Endodermal cell (in vitro differentiated cells): ENCODE results near the gene GALNS. TPM values are rescaled to one million over a fixed set of nuclear protein-coding genes. Genes with fewer than 3 reads are reported as not detected.

Source experiments
- DNase-seq: peaks from one replicate; pipeline ENCODE4 v3.0.0-alpha.2; 2017
- H3K27ac ChIP-seq: 2 replicates; pipeline ENCODE4 v1.5.1; 2013; ENCODE audit warnings: mild to moderate bottlenecking, low read depth, low read length, moderate library complexity
- H3K27me3 ChIP-seq: 2 replicates; pipeline ENCODE4 v1.6.1; 2013; ENCODE audit warnings: mild to moderate bottlenecking, low read length, moderate library complexity; ENCODE audit not compliant: insufficient read depth, control insufficient read depth, poor library complexity, severe bottlenecking
- H3K36me3 ChIP-seq: 2 replicates; pipeline ENCODE4 v1.7.0; 2013; ENCODE audit warnings: mild to moderate bottlenecking, low read length, moderate library complexity; ENCODE audit not compliant: control insufficient read depth, insufficient read depth
- H3K4me1 ChIP-seq: one replicate; pipeline ENCODE4 v1.7.0; 2013; ENCODE audit warnings: low read length; ENCODE audit not compliant: control insufficient read depth, insufficient read depth
- H3K4me3 ChIP-seq: 2 replicates; pipeline ENCODE4 v1.5.1; 2013; ENCODE audit warnings: mild to moderate bottlenecking, low read length, moderate library complexity
- H3K9ac ChIP-seq: 2 replicates; pipeline ENCODE4 v1.6.1; 2013; ENCODE audit warnings: mild to moderate bottlenecking, low read length, moderate library complexity; ENCODE audit not compliant: poor library complexity, severe bottlenecking; ENCODE audit errors: extremely low read depth
- H3K9me3 ChIP-seq: 2 replicates; pipeline ENCODE4 v1.6.1; 2013; ENCODE audit warnings: mild to moderate bottlenecking, low read length, moderate library complexity; ENCODE audit not compliant: control insufficient read depth
- H3K27ac Mint-ChIP-seq: 2 replicates; pipeline ENCODE4 v1.8.0; 2020; ENCODE audit warnings: mixed read lengths
- H3K27me3 Mint-ChIP-seq: 2 replicates; pipeline ENCODE4 v1.8.0; 2021; ENCODE audit warnings: mild to moderate bottlenecking, mixed read lengths; ENCODE audit not compliant: insufficient read depth
- H3K36me3 Mint-ChIP-seq: 2 replicates; pipeline ENCODE4 v1.8.0; 2020; ENCODE audit warnings: low read depth, mixed read lengths
- H3K4me1 Mint-ChIP-seq: 2 replicates; pipeline ENCODE4 v1.8.0; 2020; ENCODE audit warnings: mixed read lengths
- H3K4me3 Mint-ChIP-seq: 2 replicates; pipeline ENCODE4 v1.8.0; 2020; ENCODE audit warnings: mild to moderate bottlenecking, moderate library complexity, mixed read lengths
- H3K9me3 Mint-ChIP-seq: 2 replicates; pipeline ENCODE4 v1.8.0; 2020; ENCODE audit warnings: mild to moderate bottlenecking, mixed read lengths
- WGBS, 2 experiments: methylation state at CpG; one replicate each; pipeline versions ENCODE4 v1.1.5 to v1.1.7; 2013; ENCODE audit warnings: missing lambda C conversion rate in 2 of 2, mixed read lengths in 1 of 2; ENCODE audit not compliant: insufficient coverage in 1 of 2, insufficient read length in 1 of 2; 5-methylcytosine and 5-hydroxymethylcytosine counted together
- total RNA-seq, 2 donors: library from RNA; stranded (reverse); fragmentation: NEBNext Ultra II Directional in 1 of 2; extraction: Animal tissue kit (Norgen Biotek cat#: 25700) in 1 of 2; gene quantifications; 2 replicates in 1 of 2; 3 replicates in 1 of 2; pipeline ENCODE4 v1.2.1, GENCODE V29; 2021
- TF ChIP-seq, protein P1 (sequence below): fragments of 200-600 bp; sonication (generic); conservative IDR thresholded peaks from 2 replicates; pipeline ENCODE4 v1.5.0; 2021; ENCODE audit warnings: antibody characterized with exemption, mild to moderate bottlenecking

The GALNS gene
- total RNA-seq, 2 donors from 2014 or later: 32.2 to 39.6 TPM

DNA sequence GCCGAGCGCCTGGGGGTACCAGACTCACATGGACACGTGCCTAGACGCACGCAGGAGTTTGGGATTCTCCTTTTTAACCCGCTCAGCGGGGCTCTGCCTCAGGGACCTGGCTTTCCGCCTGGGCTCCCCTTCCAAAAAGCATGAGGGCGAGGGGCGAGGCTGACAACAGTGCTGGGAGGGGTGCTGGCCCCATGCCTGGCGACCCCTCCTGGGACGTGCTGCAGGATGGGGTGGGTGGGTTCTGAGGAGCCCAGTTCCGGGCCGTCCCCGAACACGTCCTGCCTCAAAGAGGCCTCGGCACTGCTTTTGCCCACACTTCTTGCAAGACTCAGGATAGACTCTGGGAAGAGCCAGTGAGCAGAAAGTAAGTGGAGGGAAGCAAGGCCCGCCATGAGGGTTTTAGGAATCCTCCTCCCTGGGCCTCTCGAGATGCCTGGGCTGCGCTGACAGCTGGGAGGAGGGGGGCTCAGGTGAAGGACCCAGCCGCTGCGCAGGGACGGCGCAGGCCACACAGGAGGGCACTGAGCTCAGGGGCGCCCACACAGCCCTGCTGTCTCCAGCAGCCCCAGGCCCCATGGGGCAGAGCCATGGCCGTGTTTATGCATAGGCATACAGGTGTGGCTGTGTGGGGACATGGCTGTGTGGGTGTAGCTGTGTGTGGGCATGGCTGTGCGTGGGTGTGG is 25.1 kb upstream of the GALNS start:
- Histone ChIP-seq H3K27ac (no peak overlapping the region), H3K9ac (no peak overlapping the region), H3K36me3 (no peaks in the 10 kb centered on the region), H3K4me3 (no peak overlapping the region), H3K27me3 (no peaks in the 10 kb centered on the region), H3K9me3 (no peaks in the 10 kb centered on the region), H3K4me1 (no peaks in the 10 kb centered on the region)
- 91 to 92% methylated on average over 20 to 27 of the region's 27 CpGs for WGBS, 2 experiments
- no peak for DNase-seq
- H3K4me1 Mint-ChIP-seq: no peaks in the 10 kb centered on the region
- no peaks in the 10 kb centered on the region for H3K27me3 Mint-ChIP-seq
- no peaks in the 10 kb centered on the region for H3K36me3 Mint-ChIP-seq
- no peak overlapping the region for H3K4me3 Mint-ChIP-seq
- TF ChIP-seq, protein P1, sequence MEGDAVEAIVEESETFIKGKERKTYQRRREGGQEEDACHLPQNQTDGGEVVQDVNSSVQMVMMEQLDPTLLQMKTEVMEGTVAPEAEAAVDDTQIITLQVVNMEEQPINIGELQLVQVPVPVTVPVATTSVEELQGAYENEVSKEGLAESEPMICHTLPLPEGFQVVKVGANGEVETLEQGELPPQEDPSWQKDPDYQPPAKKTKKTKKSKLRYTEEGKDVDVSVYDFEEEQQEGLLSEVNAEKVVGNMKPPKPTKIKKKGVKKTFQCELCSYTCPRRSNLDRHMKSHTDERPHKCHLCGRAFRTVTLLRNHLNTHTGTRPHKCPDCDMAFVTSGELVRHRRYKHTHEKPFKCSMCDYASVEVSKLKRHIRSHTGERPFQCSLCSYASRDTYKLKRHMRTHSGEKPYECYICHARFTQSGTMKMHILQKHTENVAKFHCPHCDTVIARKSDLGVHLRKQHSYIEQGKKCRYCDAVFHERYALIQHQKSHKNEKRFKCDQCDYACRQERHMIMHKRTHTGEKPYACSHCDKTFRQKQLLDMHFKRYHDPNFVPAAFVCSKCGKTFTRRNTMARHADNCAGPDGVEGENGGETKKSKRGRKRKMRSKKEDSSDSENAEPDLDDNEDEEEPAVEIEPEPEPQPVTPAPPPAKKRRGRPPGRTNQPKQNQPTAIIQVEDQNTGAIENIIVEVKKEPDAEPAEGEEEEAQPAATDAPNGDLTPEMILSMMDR: no peak
- H3K9me3 Mint-ChIP-seq: no peaks in the 10 kb centered on the region
- no peak overlapping the region for H3K27ac Mint-ChIP-seq

DNA sequence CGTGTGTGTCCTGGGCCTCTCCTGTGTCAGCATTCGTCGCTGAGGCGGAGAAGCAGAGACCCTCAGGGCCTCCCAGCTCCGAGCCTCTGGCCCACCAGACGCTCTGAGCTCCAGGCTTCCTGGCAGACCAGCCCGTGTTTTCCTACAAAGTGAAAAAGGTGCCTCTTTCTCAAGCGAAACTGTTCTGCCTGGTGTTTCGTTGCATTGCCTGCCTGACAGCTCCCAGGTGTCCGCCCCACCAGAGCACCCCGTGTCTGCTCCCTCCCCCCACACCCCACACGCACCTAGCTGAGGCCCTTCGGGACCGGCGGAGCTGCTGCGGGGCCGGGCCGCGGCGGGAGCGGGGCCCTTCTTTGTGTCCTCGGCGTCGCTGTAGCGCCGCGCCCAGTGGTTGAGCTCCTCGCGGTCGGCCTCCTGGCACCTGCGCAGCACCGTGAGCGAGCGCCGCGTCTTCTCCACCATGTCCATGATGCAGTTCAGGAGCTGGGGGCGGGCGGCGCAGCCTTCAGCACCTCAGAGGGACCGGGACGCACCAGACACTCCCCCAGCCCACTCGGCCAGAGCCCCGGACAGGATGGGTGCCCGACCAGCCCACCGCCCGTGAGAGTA is 24.4 kb upstream of the GALNS start:
- TF ChIP-seq, protein P1: no peak
- no peak overlapping the region for H3K27ac ChIP-seq
- H3K4me1 Mint-ChIP-seq: no peaks in the 10 kb centered on the region
- H3K27me3 Mint-ChIP-seq: no peaks in the 10 kb centered on the region
- H3K4me3 Mint-ChIP-seq: no peak overlapping the region
- no peaks in the 10 kb centered on the region for H3K27me3 ChIP-seq
- no peaks in the 10 kb centered on the region for H3K9me3 Mint-ChIP-seq
- H3K4me3 ChIP-seq: no peak overlapping the region
- no peaks in the 10 kb centered on the region for H3K36me3 Mint-ChIP-seq
- H3K9ac ChIP-seq: no peak overlapping the region
- H3K4me1 ChIP-seq: no peaks in the 10 kb centered on the region
- H3K9me3 ChIP-seq: no peaks in the 10 kb centered on the region
- no peaks in the 10 kb centered on the region for H3K36me3 ChIP-seq
- no peak overlapping the region for H3K27ac Mint-ChIP-seq
- 92 to 96% methylated on average over 24 to 45 of the region's 46 CpGs for WGBS, 2 experiments
- DNase-seq: no peak

DNA sequence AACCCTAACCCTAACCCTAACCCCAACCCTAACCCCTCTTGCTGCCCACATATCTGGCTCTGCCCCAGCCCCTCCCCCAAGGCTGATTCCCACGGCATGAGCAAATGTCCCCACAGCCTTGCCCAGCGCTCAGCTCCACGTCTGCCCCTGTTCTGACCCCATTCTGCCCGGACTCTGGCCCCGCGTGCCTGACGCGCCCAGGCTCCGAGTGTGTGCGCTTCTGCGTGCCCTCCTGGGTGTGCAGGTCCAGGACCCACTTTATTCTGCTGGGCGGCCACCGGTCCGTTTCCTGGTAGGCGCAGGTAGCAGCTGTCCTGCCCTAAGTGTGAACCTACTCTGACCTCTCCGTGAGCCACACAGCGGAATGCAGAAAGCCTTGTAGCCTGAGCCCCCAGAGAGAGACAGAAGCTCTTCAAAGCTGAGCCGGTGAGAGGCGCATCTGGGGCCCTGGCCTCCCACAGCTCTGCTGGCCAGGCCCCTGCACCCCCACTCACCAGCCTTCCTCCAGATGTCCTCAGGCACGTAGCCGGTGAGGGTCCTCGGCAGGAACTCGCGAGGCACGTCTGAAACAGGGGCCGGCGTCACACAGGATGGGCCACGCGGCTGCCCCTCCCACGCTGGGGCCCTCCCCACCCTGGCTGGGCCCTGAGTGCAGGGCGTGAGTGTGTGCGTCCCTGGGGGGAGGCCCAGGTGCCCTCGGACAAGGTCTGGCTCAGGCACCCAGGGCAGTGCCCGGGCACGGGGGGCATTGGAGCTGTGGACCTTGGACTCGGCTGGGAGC is 23.7 kb upstream of the GALNS start:
- H3K36me3 Mint-ChIP-seq: no peaks in the 10 kb centered on the region
- Histone ChIP-seq H3K27me3 (no peaks in the 10 kb centered on the region), H3K36me3 (no peaks in the 10 kb centered on the region), H3K9me3 (no peaks in the 10 kb centered on the region), H3K4me1 (no peaks in the 10 kb centered on the region), H3K9ac (no peak overlapping the region), H3K27ac (no peak overlapping the region), H3K4me3 (no peak overlapping the region)
- no peaks in the 10 kb centered on the region for H3K27me3 Mint-ChIP-seq
- H3K9me3 Mint-ChIP-seq: no peaks in the 10 kb centered on the region
- TF ChIP-seq, protein P1: no peak
- H3K27ac Mint-ChIP-seq: no peak overlapping the region
- no peak for DNase-seq
- H3K4me1 Mint-ChIP-seq: no peaks in the 10 kb centered on the region
- WGBS, 2 experiments: 88 to 93% methylated on average over 18 to 36 of the region's 36 CpGs
- H3K4me3 Mint-ChIP-seq: no peak overlapping the region
